GM23248 (cell line): ENCODE data around the gene NPIPA8.
"Not testable (repeated sequence)": the region's sequence is repeated elsewhere in the genome, so short reads cannot be mapped to it uniquely, and the experiment has no call there.

Source experiments
- EZH2 ChIP-seq: fragments of 200-600 bp; sonication (generic); IDR thresholded peaks from 2 replicates; pipeline ENCODE4 v1.6.1; 2018; ENCODE audit warnings: antibody characterized with exemption, mild to moderate bottlenecking; ENCODE audit not compliant: insufficient read depth, poor library complexity, severe bottlenecking
- EZH2phosphoT487 ChIP-seq: fragments of 200-600 bp; sonication (generic); IDR thresholded peaks from 2 replicates; pipeline ENCODE4 v1.6.1; 2018; ENCODE audit warnings: antibody characterized with exemption, moderate library complexity, mild to moderate bottlenecking, low read depth; ENCODE audit not compliant: insufficient read depth

GRCh38 chr16:18303059-18303706 is 33.4 kb downstream of the NPIPA8 start:
- not testable (repeated sequence) for TF ChIP-seq EZH2, EZH2phosphoT487
